B cell (primary cell): ENCODE measurements around the gene RAB41. TPM values are rescaled to one million over a fixed set of nuclear protein-coding genes. Genes with fewer than 3 reads are reported as not detected.

Experiments used
- ATAC-seq: fragments of 200-7000 bp; cut with Tn5 transposase; one replicate; pipeline ENCODE4 v1.10.0; 2021; ENCODE audit warnings: low read depth, mild to moderate bottlenecking, moderate number of reproducible peaks, moderate library complexity
- CTCF ChIA-PET: fragments of 350-600 bp; sonication (Branson Sonifier 250); formaldehyde crosslinking; loops from one replicate; lab custom pipeline; 2021; ENCODE audit warnings: antibody characterized with exemption, inconsistent platforms; lab: Charles Lee
- POLR2A ChIA-PET: fragments of 350-600 bp; sonication (Branson Sonifier 250); formaldehyde crosslinking; loops from one replicate; lab custom pipeline; 2021; ENCODE audit warnings: antibody characterized with exemption; lab: Charles Lee
- DNase-seq: peaks from one replicate; pipeline ENCODE4 v3.0.0; 2013
- H2AFZ ChIP-seq: 2 replicates; pipeline ENCODE4 v1.6.1; 2012; ENCODE audit warnings: mild to moderate bottlenecking, low read depth, low read length; ENCODE audit not compliant: insufficient read depth, poor library complexity, severe bottlenecking
- H3K27ac ChIP-seq, 2 donors: 1 replicate in 1 of 2; 2 replicates in 1 of 2; pipeline ENCODE4 v1.5.1; 2012 to 2013; ENCODE audit warnings: low read length in 2 of 2, mild to moderate bottlenecking in 2 of 2, moderate library complexity in 1 of 2
- H3K27me3 ChIP-seq, 4 experiments: fragments of 200-600 bp in 1 of 4; sonication (generic) in 1 of 4; replicated peaks in 1 of 4; 1 replicate in 2 of 4; 2 replicates in 2 of 4; pipeline versions ENCODE4 v1.6.1 to v1.7.0; 2013 to 2016; ENCODE audit warnings: low read length in 3 of 4, mild to moderate bottlenecking in 2 of 4, mixed read lengths in 1 of 4, moderate library complexity in 1 of 4; ENCODE audit not compliant: insufficient read depth in 4 of 4, control insufficient read depth in 3 of 4; ENCODE audit errors: control extremely low read depth in 1 of 4
- H3K36me3 ChIP-seq, 2 experiments: replicated peaks in 1 of 2; 1 replicate in 1 of 2; 2 replicates in 1 of 2; pipeline versions ENCODE4 v1.6.1 to v1.7.1; 2013; ENCODE audit warnings: low read length in 1 of 2; ENCODE audit not compliant: insufficient read depth in 2 of 2, control insufficient read depth in 1 of 2; ENCODE audit errors: control extremely low read depth in 1 of 2, extremely low read depth in 1 of 2
- H3K4me1 ChIP-seq, 2 donors: fragments of 200-600 bp in 1 of 2; sonication (generic) in 1 of 2; 1 replicate in 1 of 2; 2 replicates in 1 of 2; pipeline versions ENCODE4 v1.5.1 to v1.6.1; 2013 to 2017; ENCODE audit warnings: low read length in 2 of 2; ENCODE audit not compliant: control insufficient read depth in 2 of 2, insufficient read depth in 2 of 2
- H3K4me2 ChIP-seq: replicated peaks from 2 replicates; pipeline ENCODE3; 2012; ENCODE audit warnings: mild to moderate bottlenecking, low read depth, low read length; ENCODE audit not compliant: poor library complexity, severe bottlenecking
- H3K4me3 ChIP-seq, 5 experiments: fragments of 200-600 bp in 1 of 5; sonication (generic) in 1 of 5; 1 replicate in 3 of 5; 2 replicates in 2 of 5; pipeline versions ENCODE4 v1.5.1 to v1.7.0; 2011 to 2016; ENCODE audit warnings: low read length in 4 of 5, mild to moderate bottlenecking in 4 of 5, low read depth in 2 of 5, control low read depth in 1 of 5, moderate library complexity in 1 of 5; ENCODE audit not compliant: insufficient read depth in 1 of 5; ENCODE audit errors: control extremely low read depth in 1 of 5, extremely low read depth in 1 of 5
- H3K79me2 ChIP-seq: fragments of 200-600 bp; sonication (generic); one replicate; pipeline ENCODE4 v1.6.0; 2016; ENCODE audit warnings: low read length; ENCODE audit not compliant: control insufficient read depth, insufficient read depth
- H3K9ac ChIP-seq: fragments of 200-600 bp; sonication (generic); 2 replicates; pipeline ENCODE4 v1.6.1; 2017; ENCODE audit warnings: mild to moderate bottlenecking, low read length, moderate library complexity
- H3K9me3 ChIP-seq, 3 donors: one replicate each; pipeline versions ENCODE4 v1.6.1 to v1.7.1; 2013; ENCODE audit warnings: low read length in 2 of 3; ENCODE audit not compliant: control insufficient read depth in 2 of 3, insufficient read depth in 1 of 3; ENCODE audit errors: control extremely low read depth in 1 of 3
- H4K20me1 ChIP-seq: 2 replicates; pipeline ENCODE4 v1.6.0; 2012; ENCODE audit warnings: mild to moderate bottlenecking, low read length; ENCODE audit not compliant: insufficient read depth, control insufficient read depth, poor library complexity, severe bottlenecking
- H3K27ac Mint-ChIP-seq: one replicate; pipeline ENCODE4 v1.8.0; 2021; ENCODE audit warnings: mixed read lengths
- H3K27me3 Mint-ChIP-seq: one replicate; pipeline ENCODE4 v1.8.0; 2021; ENCODE audit warnings: mixed read lengths
- H3K4me1 Mint-ChIP-seq: one replicate; pipeline ENCODE4 v1.8.0; 2021; ENCODE audit warnings: mixed read lengths
- H3K4me3 Mint-ChIP-seq: one replicate; pipeline ENCODE4 v1.8.0; 2021; ENCODE audit warnings: mixed read lengths
- H3K9me3 Mint-ChIP-seq: one replicate; pipeline ENCODE4 v1.8.0; 2022; ENCODE audit warnings: mixed read lengths; ENCODE audit not compliant: insufficient read depth
- EZH2 ChIP-seq: IDR thresholded peaks from 2 replicates; pipeline ENCODE4 v1.6.1; 2012; ENCODE audit warnings: borderline replicate concordance, low read depth, mild to moderate bottlenecking, moderate library complexity, low read length; ENCODE audit not compliant: insufficient read depth, poor library complexity, severe bottlenecking
- WGBS: methylation state at CpG from one replicate; pipeline ENCODE4 v1.1.5; 2013; ENCODE audit warnings: missing lambda C conversion rate; ENCODE audit not compliant: insufficient coverage; 5-methylcytosine and 5-hydroxymethylcytosine counted together
- intact Hi-C: fragments of 100-400 bp; cut with micrococcal nuclease; formaldehyde crosslinking; loops from one replicate; pipeline ENCODE4 v1.10.0; 2022
- polyA plus RNA-seq: library from polyadenylated mRNA; depleted of rRNA; stranded (reverse); fragments of >200 nt; gene quantifications from 2 replicates; pipeline ENCODE4 v1.2.3, GENCODE V29; 2012
- total RNA-seq, 2 donors: library from RNA; stranded (reverse); fragments of 120-200 nt in 1 of 2; gene quantifications; 1 replicate in 1 of 2; 2 replicates in 1 of 2; pipeline versions ENCODE4 v1.2.3 to v1.2.4, GENCODE V29; 2013 to 2022
- TF ChIP-seq, protein P1 (sequence below): fragments of 200-600 bp; IDR thresholded peaks from one replicate; pipeline ENCODE4 v1.8.0; 2022; ENCODE audit warnings: antibody characterized with exemption, mild to moderate bottlenecking

Gene RAB41
- total and polyA plus RNA-seq, 2 donors (not counting 1 experiment from before 2014, with no cell fraction given): not detected

DNA sequence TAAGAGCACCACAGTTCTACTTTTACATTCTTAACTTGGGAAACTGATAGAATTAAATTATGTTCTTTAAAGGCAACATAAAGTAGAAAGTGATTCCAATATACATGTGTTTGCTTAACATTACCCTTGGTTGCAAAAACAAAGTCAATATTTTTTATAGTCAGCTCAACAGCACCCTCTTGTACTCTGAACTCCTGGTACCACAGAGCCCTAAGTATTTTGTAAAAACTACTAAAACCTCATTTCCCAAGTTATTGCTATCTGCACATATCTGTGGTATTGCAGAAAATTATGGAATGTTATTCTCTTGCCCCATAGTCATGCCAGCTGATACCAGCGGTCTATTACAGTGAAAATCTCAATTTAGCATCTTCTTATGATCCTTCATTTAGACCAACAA lies 10.8 kb downstream of the RAB41 start:
- H3K4me2 ChIP-seq: no peak overlapping the region
- ChIA-PET CTCF (no interaction called here), POLR2A (no interaction called here)
- no peak overlapping the region for H3K27ac Mint-ChIP-seq
- H3K9me3 ChIP-seq: no peaks in the 10 kb centered on the region
- H3K4me3 ChIP-seq: no peak overlapping the region
- no peak overlapping the region for H3K4me3 Mint-ChIP-seq
- no peak for ATAC-seq
- no peaks in the 10 kb centered on the region for H3K9me3 Mint-ChIP-seq
- H3K27ac ChIP-seq: no peak overlapping the region
- TF ChIP-seq EZH2: no peak
- TF ChIP-seq, protein P1, sequence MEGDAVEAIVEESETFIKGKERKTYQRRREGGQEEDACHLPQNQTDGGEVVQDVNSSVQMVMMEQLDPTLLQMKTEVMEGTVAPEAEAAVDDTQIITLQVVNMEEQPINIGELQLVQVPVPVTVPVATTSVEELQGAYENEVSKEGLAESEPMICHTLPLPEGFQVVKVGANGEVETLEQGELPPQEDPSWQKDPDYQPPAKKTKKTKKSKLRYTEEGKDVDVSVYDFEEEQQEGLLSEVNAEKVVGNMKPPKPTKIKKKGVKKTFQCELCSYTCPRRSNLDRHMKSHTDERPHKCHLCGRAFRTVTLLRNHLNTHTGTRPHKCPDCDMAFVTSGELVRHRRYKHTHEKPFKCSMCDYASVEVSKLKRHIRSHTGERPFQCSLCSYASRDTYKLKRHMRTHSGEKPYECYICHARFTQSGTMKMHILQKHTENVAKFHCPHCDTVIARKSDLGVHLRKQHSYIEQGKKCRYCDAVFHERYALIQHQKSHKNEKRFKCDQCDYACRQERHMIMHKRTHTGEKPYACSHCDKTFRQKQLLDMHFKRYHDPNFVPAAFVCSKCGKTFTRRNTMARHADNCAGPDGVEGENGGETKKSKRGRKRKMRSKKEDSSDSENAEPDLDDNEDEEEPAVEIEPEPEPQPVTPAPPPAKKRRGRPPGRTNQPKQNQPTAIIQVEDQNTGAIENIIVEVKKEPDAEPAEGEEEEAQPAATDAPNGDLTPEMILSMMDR: no peak
- intact Hi-C loops: no loop called here
- no peak for DNase-seq
- no peaks in the 10 kb centered on the region for H4K20me1 ChIP-seq
- H3K27me3 ChIP-seq: no peaks in the 10 kb centered on the region
- H3K36me3 ChIP-seq: no peaks in the 10 kb centered on the region
- no peaks in the 10 kb centered on the region for H3K79me2 ChIP-seq
- no peak overlapping the region for H2AFZ ChIP-seq
- H3K27me3 Mint-ChIP-seq: no peaks in the 10 kb centered on the region
- H3K4me1 ChIP-seq: peaks cover 10 to 13% of the 10 kb centered on the region in 2 donors
- H3K9ac ChIP-seq: no peak overlapping the region
- H3K4me1 Mint-ChIP-seq: peaks cover 20% of the 10 kb centered on the region
- no CpG with 5 or more reads among the region's 1 CpG for WGBS

GRCh38 chrX:70293621-70294020 lies 11.6 kb downstream of the RAB41 start:
- Histone ChIP-seq H2AFZ (no peak overlapping the region), H3K9ac (no peak overlapping the region), H3K36me3 (no peaks in the 10 kb centered on the region), H3K79me2 (no peaks in the 10 kb centered on the region), H3K4me3 (no peak overlapping the region), H3K27ac (no peak overlapping the region), H3K4me1 (peaks cover 10 to 13% of the 10 kb centered on the region in 2 donors), H3K27me3 (no peaks in the 10 kb centered on the region), H3K4me2 (no peak overlapping the region), H4K20me1 (no peaks in the 10 kb centered on the region), H3K9me3 (no peaks in the 10 kb centered on the region)
- CTCF ChIA-PET: no interaction called here
- H3K27ac Mint-ChIP-seq: no peak overlapping the region
- H3K27me3 Mint-ChIP-seq: no peaks in the 10 kb centered on the region
- DNase-seq: no peak
- peaks cover 20% of the 10 kb centered on the region for H3K4me1 Mint-ChIP-seq
- ATAC-seq: no peak
- no CpG with 5 or more reads among the region's 5 CpGs for whole genome bisulfite sequencing
- intact Hi-C loops: no loop called here
- no peak overlapping the region for H3K4me3 Mint-ChIP-seq
- POLR2A ChIA-PET: no interaction called here
- no peak for TF ChIP-seq EZH2
- TF ChIP-seq, protein P1: no peak
- no peaks in the 10 kb centered on the region for H3K9me3 Mint-ChIP-seq
